Endothelial cell of umbilical vein (primary cell): ENCODE measurements around the gene FANCL. TPM values are rescaled to one million over a fixed set of nuclear protein-coding genes. Genes with fewer than 3 reads are reported as not detected.
A peak's percentile ranks its signal among the peaks of the same experiment; 100 is the strongest.

Experiments
- BruUV-seq: library from RNA; stranded (reverse); fragments of 400-500 nt; replicated peaks from 2 replicates; lab custom pipeline; 2021; lab: Mats Ljungman, UMichigan
- CTCF ChIA-PET: fragments of 300-600, 350-600 bp; sonication (Branson Sonifier 250); formaldehyde crosslinking; loops from one replicate; lab custom pipeline; 2021; ENCODE audit warnings: antibody characterized with exemption, inconsistent platforms; lab: Charles Lee
- POLR2A ChIA-PET: fragments of 300-600, 350-600 bp; sonication (Branson Sonifier 250); formaldehyde crosslinking; loops from one replicate; lab custom pipeline; 2021; ENCODE audit warnings: antibody characterized with exemption, inconsistent platforms; lab: Charles Lee
- DNase-seq: peaks from one replicate; pipeline ENCODE4 v3.0.0-alpha.2; 2011; ENCODE audit warnings: low read depth, low spot score
- FAIRE-seq: peaks from 2 replicates; lab custom pipeline; 2011; peaks lifted over from hg19 to GRCh38; lab: Jason Lieb, UNC
- H2AFZ ChIP-seq: 2 replicates; pipeline ENCODE4 v1.6.0; 2012; ENCODE audit warnings: low read depth, low read length, control low read depth, inconsistent platforms
- H3K27ac ChIP-seq: 2 replicates; pipeline ENCODE4 v1.5.1; 2011; ENCODE audit warnings: low read depth, mild to moderate bottlenecking, control low read depth, low read length, moderate library complexity; ENCODE audit not compliant: insufficient read depth
- H3K27me3 ChIP-seq, 2 experiments: 2 replicates each; pipeline versions ENCODE4 v1.6.0 to v1.6.1; 2011; ENCODE audit warnings: low read length in 2 of 2, mixed read lengths in 1 of 2; ENCODE audit not compliant: control insufficient read depth in 2 of 2, insufficient read depth in 2 of 2
- H3K36me3 ChIP-seq, 2 experiments: 2 replicates in 1 of 2; 3 replicates in 1 of 2; pipeline ENCODE4 v1.5.1; 2011; ENCODE audit warnings: low read length in 2 of 2, mild to moderate bottlenecking in 1 of 2, moderate library complexity in 1 of 2; ENCODE audit not compliant: control insufficient read depth in 2 of 2, insufficient read depth in 2 of 2; ENCODE audit errors: extremely low read depth in 1 of 2
- H3K4me1 ChIP-seq: 3 replicates; pipeline ENCODE4 v1.5.1; 2011; ENCODE audit warnings: mild to moderate bottlenecking, low read length; ENCODE audit not compliant: control insufficient read depth, insufficient read depth; ENCODE audit errors: extremely low read depth
- H3K4me2 ChIP-seq: 2 replicates; pipeline ENCODE4 v1.6.1; 2011; ENCODE audit warnings: low read length, control low read depth, mixed read lengths; ENCODE audit not compliant: insufficient read depth
- H3K4me3 ChIP-seq, 3 experiments: fragments of 200-600 bp in 1 of 3; sonication (generic), shearing (Covaris generic) in 1 of 3; replicated peaks in 1 of 3; 2 replicates each; pipeline ENCODE4 v1.5.1; 2011 to 2016; ENCODE audit warnings: control low read depth in 3 of 3, low read length in 3 of 3, mild to moderate bottlenecking in 2 of 3, inconsistent platforms in 1 of 3, low read depth in 1 of 3, moderate library complexity in 1 of 3; ENCODE audit not compliant: insufficient read depth in 1 of 3
- H3K79me2 ChIP-seq: 2 replicates; pipeline ENCODE4 v1.6.0; 2012; ENCODE audit warnings: low read length, inconsistent platforms; ENCODE audit not compliant: control insufficient read depth, insufficient read depth
- H3K9ac ChIP-seq: replicated peaks from 2 replicates; pipeline ENCODE3; 2011; ENCODE audit warnings: low read length, control low read depth; ENCODE audit not compliant: insufficient read depth; ENCODE audit errors: extremely low read depth
- H3K9me1 ChIP-seq: replicated peaks from 3 replicates; pipeline ENCODE4 v1.6.0; 2011; ENCODE audit warnings: mild to moderate bottlenecking, low read length; ENCODE audit not compliant: control insufficient read depth, insufficient read depth; ENCODE audit errors: extremely low read depth
- H3K9me3 ChIP-seq: replicated peaks from 2 replicates; pipeline ENCODE4 v1.5.1; 2012; ENCODE audit warnings: low read length, inconsistent platforms; ENCODE audit not compliant: control insufficient read depth, insufficient read depth
- H4K20me1 ChIP-seq: replicated peaks from 2 replicates; pipeline ENCODE3; 2011; ENCODE audit warnings: mild to moderate bottlenecking, low read length; ENCODE audit not compliant: control insufficient read depth, insufficient read depth; ENCODE audit errors: extremely low read depth
- EZH2 ChIP-seq: IDR thresholded peaks from 2 replicates; pipeline ENCODE4 v1.6.1; 2012; ENCODE audit warnings: borderline replicate concordance, low read depth, mild to moderate bottlenecking, moderate library complexity, low read length, inconsistent platforms; ENCODE audit not compliant: severe bottlenecking
- FOS ChIP-seq: IDR thresholded peaks from 2 replicates; pipeline ENCODE4 v1.6.1; 2011; ENCODE audit warnings: mild to moderate bottlenecking, low read length, moderate library complexity, borderline replicate concordance; ENCODE audit not compliant: insufficient read depth
- GATA2 ChIP-seq: IDR thresholded peaks from 2 replicates; pipeline ENCODE4 v1.7.0; 2011; ENCODE audit warnings: low read depth, mild to moderate bottlenecking, moderate library complexity, mixed read lengths, low read length; ENCODE audit not compliant: insufficient read length, insufficient read depth
- JUN ChIP-seq: IDR thresholded peaks from 2 replicates; pipeline ENCODE4 v1.6.1; 2011; ENCODE audit warnings: borderline replicate concordance, low read depth; ENCODE audit not compliant: insufficient read length, insufficient read depth
- MAX ChIP-seq: IDR thresholded peaks from 2 replicates; pipeline ENCODE4 v1.6.1; 2011; ENCODE audit not compliant: insufficient read depth, insufficient read length
- MYC ChIP-seq: IDR thresholded peaks from one replicate; pipeline ENCODE4 v1.6.1; 2011; ENCODE audit warnings: mild to moderate bottlenecking, low read depth, low read length
- POLR2A ChIP-seq: IDR thresholded peaks from 2 replicates; pipeline ENCODE4 v1.6.1; 2012; ENCODE audit warnings: low read depth, mild to moderate bottlenecking, control low read depth, low read length
- dilution Hi-C: fragments of 300-500 bp; cut with MboI; formaldehyde crosslinking; loops from one replicate; pipeline ENCODE4 v1.15.0; 2019; ENCODE audit warnings: low sequenced_read_pairs; ENCODE audit not compliant: extremely low pct_ligation_motif_present
- intact Hi-C: fragments of 100-400 bp; cut with micrococcal nuclease; formaldehyde crosslinking; loops from one replicate; pipeline ENCODE4 v1.10.0; 2022
- polyA plus RNA-seq, 4 experiments: library from polyadenylated mRNA; depleted of rRNA in 3 of 4; stranded (reverse) in 3 of 4; unstranded in 1 of 4; fragments of >200 nt; gene quantifications; 2 replicates each; pipeline versions ENCODE4 v1.2.1 to v1.2.3, GENCODE V29; 2011 to 2012; ENCODE audit warnings: missing spikeins in 1 of 4
- total RNA-seq: library from RNA; stranded (reverse); gene quantifications from 2 replicates; pipeline ENCODE4 v1.2.3, GENCODE V29; 2021

FANCL gene
- total and polyA plus RNA-seq, 2 donors (not counting 3 experiments of a cell fraction or from before 2014, with no cell fraction given), result 10.3 to 15.8 TPM

GRCh38 chr2:58133395-58133794 lies 107.7 kb downstream of the FANCL start:
- dilution Hi-C loops, result no loop called here

GRCh38 chr2:58131191-58132011 lies 109.7 kb downstream of the FANCL start:
- POLR2A ChIA-PET, result no interaction called here
- Histone ChIP-seq H3K27me3 (no peaks in the 10 kb centered on the region), H3K4me1 (peaks cover 3% of the 10 kb centered on the region), H3K4me3 (no peak overlapping the region), H3K79me2 (no peaks in the 10 kb centered on the region), H3K9me3 (no peaks in the 10 kb centered on the region), H3K4me2 (no peak overlapping the region), H3K36me3 (no peaks in the 10 kb centered on the region), H4K20me1 (no peaks in the 10 kb centered on the region), H2AFZ (no peak overlapping the region), H3K9me1 (no peaks in the 10 kb centered on the region), H3K9ac (no peak overlapping the region), H3K27ac (no peak overlapping the region)
- TF ChIP-seq GATA2 (no peak), MYC (no peak), JUN (no peak), POLR2A (no peak), MAX (no peak), EZH2 (no peak)
- no TSS peak for BruUV-seq
- DNase-seq (peak; percentile 46), FAIRE-seq (no peak)
- dilution Hi-C loops (no loop called here), intact Hi-C loops (loop anchor here (1.0 to 5.0 kb wide), 3 partner anchors 84 to 317 kb away; partner anchors contain the start of genes FANCL and VRK2)
- CTCF ChIA-PET, result interaction anchor here (0.9 to 1.7 kb wide), 5 partner anchors 26 to 549 kb away, joined by 3 to 17 read pairs (median 6); no protein-coding TSS in a partner anchor

More at GRCh38 chr2:58133395-58133794, 107.7 kb downstream of the FANCL start:
- CTCF ChIA-PET, result no interaction called here
- Histone ChIP-seq H2AFZ (no peak overlapping the region), H3K9ac (no peak overlapping the region), H3K4me3 (no peak overlapping the region), H3K4me1 (peaks cover 14% of the 10 kb centered on the region), H3K27ac (no peak overlapping the region), H3K4me2 (no peak overlapping the region), H3K79me2 (no peaks in the 10 kb centered on the region), H4K20me1 (no peaks in the 10 kb centered on the region), H3K9me1 (no peaks in the 10 kb centered on the region), H3K9me3 (no peaks in the 10 kb centered on the region), H3K36me3 (peaks cover 0 to 2% of the 10 kb centered on the region in 2 experiments), H3K27me3 (no peaks in the 10 kb centered on the region)
- POLR2A ChIA-PET, result no interaction called here
- TF ChIP-seq FOS (peak; percentile 30), MAX (no peak)
- BruUV-seq, result no TSS peak
- FAIRE-seq (no peak), DNase-seq (peak; percentile 11)
- intact Hi-C loops, result loop anchor here (5.0 kb wide), 1 partner anchor 86 kb away; the partner anchor contains the start of gene VRK2
